HG02588 (cell line): ENCODE measurements around the gene MRPL9.
"Not testable (repeated sequence)": the region's sequence is repeated elsewhere in the genome, so short reads cannot be mapped to it uniquely, and the experiment has no call there.

Experiments used
- ATAC-seq: cut with Tn5 transposase; IDR thresholded peaks from one replicate; pipeline ENCODE4 v1.9.1; 2021; ENCODE audit warnings: mild to moderate bottlenecking, moderate library complexity; ENCODE audit not compliant: unreplicated experiment

The MRPL9 gene

DNA sequence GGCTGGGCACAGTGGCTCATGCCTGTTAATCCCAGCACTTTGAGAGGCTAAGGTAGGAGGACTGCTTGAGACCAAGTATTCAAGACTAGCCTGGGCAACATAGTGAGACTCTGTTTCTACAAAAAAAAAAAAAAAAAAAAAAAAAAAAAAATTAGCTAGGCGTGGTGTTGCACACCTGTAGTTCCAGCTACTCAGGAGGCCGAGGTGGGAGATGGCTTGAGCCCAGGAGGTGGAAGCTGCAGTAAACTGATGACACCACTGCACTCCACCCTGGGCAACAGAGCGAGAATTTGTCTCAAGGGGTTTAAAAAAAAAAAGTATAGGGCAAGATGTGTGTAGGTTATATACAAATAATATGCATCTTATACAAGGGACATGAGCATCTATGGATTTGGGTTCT is 24.4 kb upstream of the MRPL9 start:
- no peak for ATAC-seq

- ATAC-seq: no peak
These were observed 20.5 kb upstream of the MRPL9 start for GRCh38 chr1:151783796-151784195.

- ATAC-seq: no peak
These were observed 19.4 kb upstream of the MRPL9 start for GRCh38 chr1:151782741-151783140.

- ATAC-seq: not testable (repeated sequence)
These were observed 18.7 kb upstream of the MRPL9 start for GRCh38 chr1:151782026-151782425.

GRCh38 chr1:151780736-151781135 is 17.4 kb upstream of the MRPL9 start:
- not testable (repeated sequence) for ATAC-seq

DNA sequence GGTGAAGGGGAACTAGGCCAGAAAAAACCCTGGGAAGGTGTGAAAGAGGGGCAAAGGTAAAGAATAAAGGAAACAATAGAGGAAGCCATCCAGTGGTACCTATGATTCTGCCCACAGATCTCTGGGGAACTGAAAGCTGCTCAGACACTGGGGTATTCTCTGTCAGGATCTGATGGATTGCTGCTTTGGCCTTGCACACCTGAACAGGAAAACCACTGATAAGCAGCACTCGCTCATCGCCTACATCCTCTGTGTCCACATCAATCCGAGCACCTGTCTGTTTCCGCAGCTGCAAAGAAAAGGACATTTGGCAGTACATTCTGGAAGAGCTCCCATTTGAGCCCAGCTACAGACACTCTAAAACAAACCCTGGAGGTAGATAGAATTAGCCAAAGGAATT is 16.6 kb upstream of the MRPL9 start:
- no peak for ATAC-seq

DNA sequence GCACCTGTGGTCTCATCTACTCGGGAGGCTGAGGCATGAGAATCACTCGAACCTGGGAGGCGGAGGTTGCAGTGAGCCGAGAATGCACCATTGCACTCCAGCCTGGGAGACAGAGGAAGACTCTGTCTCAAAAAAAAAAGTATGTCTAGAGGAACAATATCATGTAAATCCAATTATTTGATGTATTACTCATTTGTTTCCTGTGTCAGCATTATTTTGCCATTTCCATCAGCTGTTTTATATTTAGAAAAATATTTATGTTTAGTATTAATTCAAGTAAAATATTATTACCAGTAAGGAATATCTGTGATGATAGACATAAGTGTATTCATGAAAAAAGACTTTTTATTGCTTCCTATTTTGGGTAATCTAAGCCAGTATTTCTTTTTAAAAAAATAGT is 14.0 kb upstream of the MRPL9 start:
- no peak for ATAC-seq

DNA sequence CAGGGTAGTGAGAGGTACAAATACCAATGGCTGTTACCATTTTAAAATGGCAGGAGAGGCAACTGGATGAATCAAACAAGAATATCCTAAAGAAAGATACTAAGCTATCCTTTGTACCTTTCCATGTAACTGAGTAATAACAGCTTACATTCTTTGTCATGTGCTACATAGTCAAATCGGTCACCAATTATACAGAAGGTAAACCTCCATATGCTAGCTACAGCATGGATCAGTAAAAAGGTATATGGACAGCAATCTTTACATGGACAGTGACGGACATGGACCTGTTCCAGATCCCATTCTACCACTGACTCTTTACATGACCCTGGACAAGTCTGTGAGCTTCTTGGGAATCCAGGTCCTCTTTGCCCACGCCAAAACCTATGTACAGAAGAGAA is 13.4 kb upstream of the MRPL9 start:
- ATAC-seq: no peak

DNA sequence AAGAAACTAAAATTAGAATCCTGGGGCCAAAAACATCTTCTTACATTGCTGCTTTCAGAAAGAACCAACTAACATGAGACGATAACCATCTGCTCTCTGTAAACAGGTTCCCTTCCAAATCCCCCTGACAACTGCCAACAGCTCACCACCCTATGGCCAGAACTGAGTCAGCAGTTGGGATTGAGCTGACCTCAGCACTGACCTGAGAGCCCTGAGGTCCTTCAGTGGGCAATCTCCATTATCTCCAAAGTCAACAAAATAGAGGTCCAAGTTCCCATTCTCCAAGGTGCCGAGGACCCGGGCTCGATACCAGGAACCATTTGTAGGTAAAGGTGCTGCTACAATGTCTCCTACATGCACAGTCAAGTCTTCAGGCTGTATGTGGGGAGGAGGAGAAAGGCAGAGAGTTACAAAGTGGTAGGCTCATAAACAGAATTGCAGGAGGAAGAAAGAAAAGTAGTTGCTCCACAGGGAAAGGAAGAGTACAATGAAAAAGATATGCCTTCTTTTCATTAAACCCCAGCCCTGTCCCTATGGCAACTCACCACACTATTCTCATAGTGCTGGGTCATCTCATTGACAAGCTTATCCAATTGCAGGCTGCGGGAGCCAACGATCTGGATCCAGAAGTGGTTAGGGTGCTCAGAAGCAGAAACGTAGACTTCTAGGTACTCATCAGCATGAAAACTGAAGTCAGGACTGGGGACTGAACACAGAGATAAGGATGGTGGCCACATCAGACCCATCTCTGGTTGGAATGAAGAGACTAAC is 12.8 kb upstream of the MRPL9 start:
- no peak for ATAC-seq

- ATAC-seq: no peak
These were observed 11.1 kb upstream of the MRPL9 start for GRCh38 chr1:151774256-151774922.

GRCh38 chr1:151773702-151774101 is 10.4 kb upstream of the MRPL9 start:
- ATAC-seq: no peak

DNA sequence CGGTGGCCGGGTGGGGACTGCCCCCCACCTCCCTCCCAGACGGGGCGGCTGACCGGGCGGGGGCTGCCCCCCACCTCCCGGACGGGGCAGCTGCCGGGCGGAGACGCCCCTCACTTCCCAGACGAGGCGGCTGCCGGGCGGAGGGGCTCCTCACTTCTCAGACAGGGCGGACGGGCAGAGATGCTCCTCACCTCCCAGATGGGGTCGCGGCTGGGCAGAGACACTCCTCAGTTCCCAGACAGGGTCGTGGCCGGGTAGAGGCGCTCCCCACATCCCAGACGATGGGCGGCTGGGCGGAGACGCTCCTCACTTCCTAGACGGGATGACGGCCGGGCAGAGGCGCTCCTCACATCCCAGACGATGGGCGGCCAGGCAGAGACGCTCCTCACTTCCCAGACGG is 6.0 kb upstream of the MRPL9 start:
- not testable (repeated sequence) for ATAC-seq

GRCh38 chr1:151768351-151769066 is 5.2 kb upstream of the MRPL9 start:
- ATAC-seq: not testable (repeated sequence)

GRCh38 chr1:151763990-151764389 is 694 bp upstream of the MRPL9 start:
- ATAC-seq: no peak

GRCh38 chr1:151760597-151761385 is 2.5 kb downstream of the MRPL9 start:
- ATAC-seq: no peak

DNA sequence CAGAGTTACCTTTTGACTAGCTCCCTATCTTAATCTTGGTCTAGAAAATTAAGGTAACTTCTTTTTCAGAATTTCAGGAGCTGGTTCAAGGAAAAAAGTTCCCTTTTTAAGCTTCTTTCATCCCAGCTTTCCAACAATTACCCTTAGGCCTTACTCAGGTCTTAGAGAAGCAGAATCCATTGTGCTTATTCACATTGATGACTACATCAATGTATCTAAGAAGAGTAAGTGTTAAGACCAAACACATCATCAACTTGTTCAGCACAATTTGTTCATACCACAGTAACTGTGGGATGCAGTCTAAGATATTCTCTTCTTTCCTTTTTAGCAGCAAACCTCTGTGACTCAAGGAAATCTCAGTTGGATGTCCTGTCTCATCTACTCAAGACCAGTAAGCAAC is 4.1 kb downstream of the MRPL9 start:
- no peak for ATAC-seq

DNA sequence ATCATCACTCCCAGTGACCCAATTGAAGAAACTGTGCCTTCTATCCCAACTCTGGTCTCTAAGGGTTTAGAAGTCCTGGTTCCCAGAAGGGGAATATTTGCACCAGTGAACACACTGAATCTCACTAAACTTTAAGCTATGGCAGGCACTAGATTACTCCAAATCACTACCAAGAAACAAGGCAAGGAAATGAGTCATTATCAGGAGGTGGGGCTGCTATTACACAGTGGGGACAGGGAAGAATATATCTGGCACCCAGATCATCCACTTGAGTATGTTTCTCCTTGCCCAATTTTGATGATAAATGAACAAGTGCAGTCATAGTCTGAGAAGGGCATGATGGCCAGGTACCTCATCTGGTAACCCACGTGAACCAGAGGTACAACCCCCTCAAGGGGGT is 7.0 kb downstream of the MRPL9 start:
- no peak for ATAC-seq

GRCh38 chr1:151741516-151741915 is 21.8 kb downstream of the MRPL9 start:
- no peak for ATAC-seq

DNA sequence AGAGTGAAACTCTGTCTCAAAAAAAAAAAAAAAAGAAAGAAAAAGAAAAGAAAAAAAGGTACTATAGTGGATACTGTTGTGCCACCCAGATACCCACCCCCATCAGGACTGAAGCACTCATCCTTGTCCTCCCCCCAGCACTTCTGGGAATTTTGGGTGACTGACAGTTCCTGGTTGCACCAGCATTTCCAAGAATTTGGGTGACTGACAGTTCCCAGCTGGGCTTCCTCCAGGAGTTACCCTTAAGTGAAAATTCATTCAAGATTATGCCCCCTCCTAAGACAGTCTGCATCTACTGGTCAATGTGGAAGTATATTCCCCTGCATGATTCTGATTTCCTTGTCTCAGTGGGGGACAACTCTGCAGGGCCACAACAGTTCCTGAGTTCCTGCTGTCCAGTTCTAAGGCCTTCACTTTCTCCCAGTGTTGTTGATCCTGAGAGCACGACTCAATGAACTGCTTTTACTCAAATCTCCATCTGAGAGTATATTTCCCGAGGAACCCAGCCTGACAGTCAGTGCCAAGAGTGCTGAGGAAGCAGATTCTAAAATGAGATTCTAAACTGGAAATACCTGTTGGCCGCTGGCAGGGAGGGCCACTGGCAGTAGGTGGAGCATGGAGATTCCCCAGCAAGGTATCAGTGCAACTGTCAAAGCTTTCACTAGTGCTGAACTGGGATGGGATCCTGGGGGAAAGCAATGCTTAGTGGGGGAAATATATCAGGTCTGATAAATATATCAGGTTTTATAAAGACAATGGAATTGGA is 23.5 kb downstream of the MRPL9 start:
- no peak for ATAC-seq

DNA sequence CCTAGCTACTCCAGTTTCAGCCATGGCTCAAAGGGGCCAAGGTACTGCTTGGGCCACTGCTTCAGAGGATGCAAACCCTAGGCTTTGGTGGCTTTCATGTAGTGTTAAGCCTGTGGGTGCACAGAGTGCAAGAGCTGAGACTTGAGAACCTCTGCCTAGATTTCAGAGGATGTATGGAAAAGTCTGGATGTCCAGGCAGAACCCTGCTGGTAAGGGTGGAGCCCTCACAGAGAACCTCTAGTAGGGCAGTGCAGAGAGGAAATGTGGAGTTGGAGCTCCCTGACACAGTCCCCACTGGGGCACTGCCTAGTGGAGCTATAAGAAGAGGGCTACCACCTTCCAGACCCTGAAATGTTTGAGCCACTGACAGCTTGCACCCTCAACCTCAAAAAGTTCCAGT is 25.8 kb downstream of the MRPL9 start:
- ATAC-seq: no peak
